ENCODE results near the gene PLXND1.
"Not testable (repeated sequence)": the region's sequence is repeated elsewhere in the genome, so short reads cannot be mapped to it uniquely, and the experiment has no call there.

Gene PLXND1

DNA sequence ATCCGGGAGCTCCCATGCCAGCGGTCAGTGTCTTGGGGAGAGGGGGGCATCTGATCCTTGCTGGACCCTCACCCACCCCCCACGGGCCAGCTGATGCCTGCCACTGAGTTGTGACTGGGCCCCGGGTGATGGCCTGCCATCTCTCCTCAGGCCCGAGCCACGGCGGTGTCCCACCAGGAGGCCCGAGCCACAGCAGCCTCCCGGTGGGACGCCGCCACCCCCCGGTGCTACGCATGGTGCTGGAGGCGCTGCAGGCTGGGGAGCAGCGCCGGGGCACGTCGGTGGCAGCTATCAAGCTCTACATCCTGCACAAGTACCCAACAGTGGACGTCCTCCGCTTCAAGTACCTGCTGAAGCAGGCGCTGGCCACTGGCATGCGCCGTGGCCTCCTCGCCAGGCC is 59.2 kb downstream of the PLXND1 start:
- no peak for DNase-seq

DNA sequence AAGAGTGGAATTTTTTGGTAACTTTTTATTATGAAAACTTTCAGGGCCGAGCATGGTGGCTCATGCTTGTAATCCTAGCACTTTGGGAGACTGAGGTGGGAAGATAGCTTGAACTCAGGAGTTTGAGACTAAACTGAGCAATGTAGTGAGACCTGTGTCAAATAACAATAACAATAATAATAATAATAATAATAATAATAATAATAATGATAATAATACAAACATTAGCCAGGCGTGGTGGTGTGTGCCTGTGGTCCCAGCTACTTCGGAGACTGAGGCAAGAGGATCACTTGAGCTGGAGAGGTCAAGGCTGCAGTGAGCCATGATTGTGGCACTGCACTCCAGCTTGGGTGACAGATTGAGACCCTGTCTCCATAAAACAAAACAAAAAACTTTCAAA is 60.5 kb downstream of the PLXND1 start:
- not testable (repeated sequence) for DNase-seq

DNA sequence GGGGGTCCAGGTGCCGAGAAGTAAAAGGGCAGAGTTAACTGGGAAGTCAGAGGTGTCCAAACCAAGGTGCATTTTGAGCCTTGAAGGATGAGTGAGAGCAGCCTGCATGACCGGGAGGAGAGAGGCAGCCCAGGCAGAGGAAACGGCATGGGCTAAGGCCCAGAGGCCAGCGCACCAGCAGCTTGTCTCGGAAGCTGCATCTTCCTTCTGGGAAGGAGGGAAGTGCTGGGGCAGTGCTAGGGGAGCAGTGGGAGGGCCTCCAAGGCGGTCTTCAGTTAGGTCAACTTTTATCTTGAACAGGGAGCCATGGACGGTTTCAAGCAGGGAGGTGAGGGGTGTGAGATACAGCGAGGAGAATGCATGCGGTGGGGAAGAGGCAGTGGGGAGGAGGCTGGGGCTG is 62.5 kb downstream of the PLXND1 start:
- DNase-seq: no peak

DNA sequence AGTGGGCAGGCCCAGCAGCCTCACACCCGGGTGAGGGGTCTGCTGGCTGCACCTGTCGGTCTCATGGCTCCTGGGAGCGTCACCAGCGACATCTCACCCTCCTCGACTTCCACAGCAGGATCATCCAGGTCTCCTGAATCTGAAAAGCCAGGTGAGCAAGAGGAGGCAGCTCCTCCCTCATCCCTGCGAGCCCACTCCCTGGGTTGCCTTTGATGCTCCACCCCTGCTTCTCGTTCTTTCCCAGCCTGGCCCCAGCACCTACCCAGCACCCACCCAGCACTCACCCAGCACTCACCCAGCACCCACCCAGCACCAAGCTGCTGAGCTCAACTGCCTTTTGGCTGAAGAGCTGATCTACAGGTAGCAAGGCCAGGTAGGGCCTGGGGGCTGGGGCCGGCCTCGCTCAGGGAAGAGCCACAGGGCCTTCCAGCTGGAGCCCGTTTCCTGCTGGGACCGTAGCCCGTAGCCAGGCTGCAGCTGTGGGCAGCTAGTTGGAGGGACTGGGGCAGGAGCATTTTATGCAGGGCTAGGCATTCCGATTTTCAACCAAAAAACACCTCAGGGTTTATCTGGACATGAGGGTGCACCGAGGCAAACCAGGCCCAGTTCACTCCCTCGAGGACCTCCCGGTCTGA is 63.2 kb downstream of the PLXND1 start, which contains the start of gene H1-8:
TSS of gene H1-8 (plus strand) at position 20 of the 635 bp plus-strand sequence. CDS start at position 64, 44 bp downstream.
- DNase-seq: no peak

DNA sequence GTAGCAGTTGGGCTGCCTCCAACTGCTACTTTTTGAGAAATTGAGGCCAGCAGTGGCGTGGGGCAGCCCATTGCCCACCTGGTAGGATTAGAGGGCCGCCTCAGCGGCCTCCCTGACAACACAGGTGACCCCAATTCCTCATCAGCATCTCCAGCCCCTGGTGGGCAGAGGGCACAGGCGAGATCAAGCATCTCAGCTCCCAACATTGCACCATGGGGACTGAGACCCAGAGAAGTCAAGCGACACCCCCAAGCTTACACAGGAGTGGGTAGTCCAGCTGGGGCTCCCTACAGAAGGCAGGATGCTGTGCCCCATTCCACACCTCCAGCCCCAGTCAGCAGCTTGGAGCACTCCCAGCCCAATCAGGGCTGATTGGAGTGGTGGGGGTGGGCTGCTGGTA is 63.7 kb downstream of the PLXND1 start:
- DNase-seq: no peak

DNA sequence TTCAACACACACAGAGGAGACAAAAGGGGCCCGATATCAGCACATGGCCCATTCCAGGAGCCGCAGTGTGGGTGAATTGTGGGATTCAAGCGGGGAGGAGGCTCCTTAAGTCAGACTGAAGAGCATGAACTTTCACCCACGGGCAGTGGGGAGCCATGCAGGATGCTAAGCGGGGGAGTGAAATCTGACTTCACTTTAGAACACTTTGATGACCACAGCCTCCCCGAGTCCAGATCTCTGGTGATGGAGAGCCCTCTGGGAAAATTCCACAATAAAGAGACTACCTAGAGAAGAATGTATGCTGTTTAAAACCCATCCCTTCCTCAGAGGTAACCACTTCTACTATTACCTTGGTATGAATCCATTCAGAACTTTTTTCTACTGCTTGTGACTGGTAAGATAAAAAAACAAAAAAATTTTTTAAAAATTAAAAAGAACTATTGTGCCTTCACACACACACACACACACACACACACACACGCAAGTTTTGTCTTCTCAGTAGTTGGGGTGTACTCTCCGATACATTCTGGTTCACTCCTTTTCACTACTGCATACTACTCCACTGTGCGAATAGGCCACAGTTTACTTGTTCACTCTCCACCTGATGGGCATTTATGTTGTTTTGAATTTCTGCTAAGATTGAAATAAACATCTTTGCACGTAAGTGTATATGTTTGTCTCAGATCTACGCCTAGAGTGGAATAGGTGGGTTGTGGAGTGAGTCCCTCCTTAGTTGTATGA is 65.5 kb downstream of the PLXND1 start:
- DNase-seq: no peak

DNA sequence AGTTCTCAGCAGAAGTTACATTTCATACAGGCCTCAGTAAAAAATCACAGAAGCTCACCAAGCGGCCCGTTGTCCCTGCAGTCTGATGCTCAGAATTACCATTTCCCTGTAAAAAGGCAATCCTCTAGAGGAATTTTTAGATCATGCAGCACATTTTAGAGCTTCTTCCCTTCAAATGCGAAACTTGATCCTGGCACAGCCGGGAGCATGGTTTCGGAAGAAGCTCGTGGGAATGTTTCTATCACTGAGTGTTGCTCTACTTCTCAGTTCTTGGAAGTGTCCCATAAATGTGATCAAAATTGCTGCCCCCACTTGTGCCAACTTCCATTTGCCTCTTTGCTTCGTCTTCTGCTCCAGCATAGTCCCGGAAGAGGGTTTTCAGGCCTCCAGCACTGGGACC is 67.3 kb downstream of the PLXND1 start:
- no peak for DNase-seq

DNA sequence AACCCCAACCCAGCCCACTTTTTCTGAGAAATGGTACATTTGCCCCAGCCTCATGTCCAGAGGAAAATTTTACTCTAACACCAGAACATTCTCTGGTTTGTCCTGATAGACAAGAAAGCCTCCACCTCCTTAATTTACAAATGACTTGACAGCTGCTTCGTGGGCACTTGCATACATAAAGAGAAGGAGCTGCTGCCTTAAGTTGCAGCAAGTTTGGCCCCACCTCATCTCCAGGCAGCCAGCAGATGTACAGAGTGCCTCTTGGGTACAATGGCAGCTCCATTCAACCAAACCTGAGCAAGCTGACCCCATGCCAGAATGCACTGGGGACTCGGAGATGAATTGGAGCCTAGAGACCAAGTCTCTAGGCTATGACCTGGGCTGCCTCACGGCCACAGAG is 69.7 kb downstream of the PLXND1 start:
- DNase-seq: no peak

DNA sequence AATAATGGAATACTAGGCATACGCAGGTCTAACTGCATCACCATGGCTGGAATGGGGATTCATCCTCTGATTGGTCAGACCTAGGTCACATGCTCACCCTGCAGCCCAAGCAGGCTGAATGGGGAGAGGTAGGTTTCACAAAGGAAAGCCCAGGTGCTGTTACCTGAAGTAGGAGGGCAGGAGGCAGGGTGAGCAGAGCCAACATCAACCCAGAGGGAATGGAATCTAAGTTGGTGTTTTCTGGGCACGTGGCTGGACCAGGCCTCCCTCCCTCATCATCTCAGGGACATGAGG is 70.2 kb downstream of the PLXND1 start:
- no peak for DNase-seq

DNA sequence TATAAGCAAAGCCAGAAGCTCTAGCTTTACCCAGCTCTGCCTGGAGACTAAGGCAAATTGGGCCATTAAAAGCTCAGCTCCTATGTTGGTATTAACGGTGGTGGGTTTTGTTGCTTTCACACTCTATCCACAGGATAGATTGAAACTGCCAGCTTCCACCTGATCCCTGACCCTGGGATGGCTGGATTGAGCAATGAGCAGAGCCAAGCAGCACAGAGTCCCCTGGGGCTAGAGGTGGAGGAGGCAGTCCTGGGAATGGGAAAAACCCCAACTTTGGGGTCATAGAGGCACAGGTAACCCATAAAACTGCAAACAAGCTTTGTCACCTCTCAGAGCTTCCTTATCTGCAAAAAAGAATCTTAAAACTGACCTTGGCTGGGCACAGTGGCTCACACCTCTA is 71.4 kb downstream of the PLXND1 start:
- no peak for DNase-seq

DNA sequence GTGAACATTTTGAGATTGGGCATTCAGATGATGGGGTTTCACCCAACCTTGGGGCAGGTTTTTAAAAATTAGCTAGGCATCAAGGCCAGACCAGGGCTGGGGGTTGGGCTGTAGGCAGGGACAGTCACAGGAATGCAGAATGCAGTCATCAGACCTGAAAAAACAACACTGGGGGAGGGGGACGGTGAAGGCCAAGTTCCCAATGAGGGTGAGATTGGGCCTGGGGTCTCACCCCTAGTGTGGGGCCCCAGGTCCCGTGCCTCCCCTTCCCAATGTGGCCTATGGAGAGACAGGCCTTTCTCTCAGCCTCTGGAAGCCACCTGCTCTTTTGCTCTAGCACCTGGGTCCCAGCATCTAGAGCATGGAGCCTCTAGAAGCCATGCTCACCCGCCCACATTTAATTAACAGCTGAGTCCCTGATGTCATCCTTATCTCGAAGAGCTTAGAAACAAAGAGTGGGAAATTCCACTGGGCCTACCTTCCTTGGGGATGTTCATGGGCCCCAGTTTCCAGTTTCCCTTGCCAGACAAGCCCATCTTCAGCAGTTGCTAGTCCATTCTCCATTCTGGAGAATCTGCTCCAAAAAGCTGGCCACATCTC is 71.9 kb downstream of the PLXND1 start:
- no peak for DNase-seq

DNA sequence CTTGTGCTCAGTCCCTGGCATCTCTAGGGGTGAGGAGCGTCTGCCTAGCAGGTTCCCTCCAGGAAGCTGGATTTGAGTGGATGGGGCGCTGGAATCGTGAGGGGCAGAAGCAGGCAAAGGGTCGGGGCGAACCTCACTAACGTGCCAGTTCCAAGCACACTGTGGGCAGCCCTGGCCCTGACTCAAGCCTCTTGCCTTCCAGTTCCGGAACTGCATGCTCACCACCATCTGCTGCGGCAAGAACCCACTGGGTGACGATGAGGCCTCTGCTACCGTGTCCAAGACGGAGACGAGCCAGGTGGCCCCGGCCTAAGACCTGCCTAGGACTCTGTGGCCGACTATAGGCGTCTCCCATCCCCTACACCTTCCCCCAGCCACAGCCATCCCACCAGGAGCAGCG is 73.1 kb downstream of the PLXND1 start:
- no peak for DNase-seq

DNA sequence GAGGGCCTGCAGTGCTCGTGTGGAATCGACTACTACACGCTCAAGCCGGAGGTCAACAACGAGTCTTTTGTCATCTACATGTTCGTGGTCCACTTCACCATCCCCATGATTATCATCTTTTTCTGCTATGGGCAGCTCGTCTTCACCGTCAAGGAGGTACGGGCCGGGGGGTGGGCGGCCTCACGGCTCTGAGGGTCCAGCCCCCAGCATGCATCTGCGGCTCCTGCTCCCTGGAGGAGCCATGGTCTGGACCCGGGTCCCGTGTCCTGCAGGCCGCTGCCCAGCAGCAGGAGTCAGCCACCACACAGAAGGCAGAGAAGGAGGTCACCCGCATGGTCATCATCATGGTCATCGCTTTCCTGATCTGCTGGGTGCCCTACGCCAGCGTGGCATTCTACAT is 74.2 kb downstream of the PLXND1 start:
- DNase-seq: no peak

DNA sequence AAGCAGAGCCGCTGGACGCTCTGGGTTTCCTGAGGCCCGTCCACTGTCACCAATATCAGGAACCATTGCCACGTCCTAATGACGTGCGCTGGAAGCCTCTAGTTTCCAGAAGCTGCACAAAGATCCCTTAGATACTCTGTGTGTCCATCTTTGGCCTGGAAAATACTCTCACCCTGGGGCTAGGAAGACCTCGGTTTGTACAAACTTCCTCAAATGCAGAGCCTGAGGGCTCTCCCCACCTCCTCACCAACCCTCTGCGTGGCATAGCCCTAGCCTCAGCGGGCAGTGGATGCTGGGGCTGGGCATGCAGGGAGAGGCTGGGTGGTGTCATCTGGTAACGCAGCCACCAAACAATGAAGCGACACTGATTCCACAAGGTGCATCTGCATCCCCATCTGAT is 74.8 kb downstream of the PLXND1 start:
- DNase-seq: no peak

DNA sequence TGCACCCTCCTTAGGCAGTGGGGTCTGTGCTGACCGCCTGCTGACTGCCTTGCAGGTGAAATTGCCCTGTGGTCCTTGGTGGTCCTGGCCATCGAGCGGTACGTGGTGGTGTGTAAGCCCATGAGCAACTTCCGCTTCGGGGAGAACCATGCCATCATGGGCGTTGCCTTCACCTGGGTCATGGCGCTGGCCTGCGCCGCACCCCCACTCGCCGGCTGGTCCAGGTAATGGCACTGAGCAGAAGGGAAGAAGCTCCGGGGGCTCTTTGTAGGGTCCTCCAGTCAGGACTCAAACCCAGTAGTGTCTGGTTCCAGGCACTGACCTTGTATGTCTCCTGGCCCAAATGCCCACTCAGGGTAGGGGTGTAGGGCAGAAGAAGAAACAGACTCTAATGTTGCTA is 75.7 kb downstream of the PLXND1 start:
- no peak for DNase-seq

DNA sequence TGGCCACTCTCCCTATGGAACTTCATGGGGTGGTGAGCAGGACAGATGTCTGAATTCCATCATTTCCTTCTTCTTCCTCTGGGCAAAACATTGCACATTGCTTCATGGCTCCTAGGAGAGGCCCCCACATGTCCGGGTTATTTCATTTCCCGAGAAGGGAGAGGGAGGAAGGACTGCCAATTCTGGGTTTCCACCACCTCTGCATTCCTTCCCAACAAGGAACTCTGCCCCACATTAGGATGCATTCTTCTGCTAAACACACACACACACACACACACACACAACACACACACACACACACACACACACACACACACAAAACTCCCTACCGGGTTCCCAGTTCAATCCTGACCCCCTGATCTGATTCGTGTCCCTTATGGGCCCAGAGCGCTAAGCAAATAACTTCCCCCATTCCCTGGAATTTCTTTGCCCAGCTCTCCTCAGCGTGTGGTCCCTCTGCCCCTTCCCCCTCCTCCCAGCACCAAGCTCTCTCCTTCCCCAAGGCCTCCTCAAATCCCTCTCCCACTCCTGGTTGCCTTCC is 76.2 kb downstream of the PLXND1 start:
- no peak for DNase-seq

DNA sequence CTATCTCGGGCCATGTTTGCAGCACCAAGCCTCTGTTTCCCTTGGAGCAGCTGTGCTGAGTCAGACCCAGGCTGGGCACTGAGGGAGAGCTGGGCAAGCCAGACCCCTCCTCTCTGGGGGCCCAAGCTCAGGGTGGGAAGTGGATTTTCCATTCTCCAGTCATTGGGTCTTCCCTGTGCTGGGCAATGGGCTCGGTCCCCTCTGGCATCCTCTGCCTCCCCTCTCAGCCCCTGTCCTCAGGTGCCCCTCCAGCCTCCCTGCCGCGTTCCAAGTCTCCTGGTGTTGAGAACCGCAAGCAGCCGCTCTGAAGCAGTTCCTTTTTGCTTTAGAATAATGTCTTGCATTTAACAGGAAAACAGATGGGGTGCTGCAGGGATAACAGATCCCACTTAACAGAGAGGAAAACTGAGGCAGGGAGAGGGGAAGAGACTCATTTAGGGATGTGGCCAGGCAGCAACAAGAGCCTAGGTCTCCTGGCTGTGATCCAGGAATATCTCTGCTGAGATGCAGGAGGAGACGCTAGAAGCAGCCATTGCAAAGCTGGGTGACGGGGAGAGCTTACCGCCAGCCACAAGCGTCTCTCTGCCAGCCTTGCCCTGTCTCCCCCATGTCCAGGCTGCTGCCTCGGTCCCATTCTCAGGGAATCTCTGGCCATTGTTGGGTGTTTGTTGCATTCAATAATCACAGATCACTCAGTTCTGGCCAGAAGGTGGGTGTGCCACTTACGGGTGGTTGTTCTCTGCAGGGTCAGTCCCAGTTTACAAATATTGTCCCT is 76.9 kb downstream of the PLXND1 start:
- DNase-seq: no peak

DNA sequence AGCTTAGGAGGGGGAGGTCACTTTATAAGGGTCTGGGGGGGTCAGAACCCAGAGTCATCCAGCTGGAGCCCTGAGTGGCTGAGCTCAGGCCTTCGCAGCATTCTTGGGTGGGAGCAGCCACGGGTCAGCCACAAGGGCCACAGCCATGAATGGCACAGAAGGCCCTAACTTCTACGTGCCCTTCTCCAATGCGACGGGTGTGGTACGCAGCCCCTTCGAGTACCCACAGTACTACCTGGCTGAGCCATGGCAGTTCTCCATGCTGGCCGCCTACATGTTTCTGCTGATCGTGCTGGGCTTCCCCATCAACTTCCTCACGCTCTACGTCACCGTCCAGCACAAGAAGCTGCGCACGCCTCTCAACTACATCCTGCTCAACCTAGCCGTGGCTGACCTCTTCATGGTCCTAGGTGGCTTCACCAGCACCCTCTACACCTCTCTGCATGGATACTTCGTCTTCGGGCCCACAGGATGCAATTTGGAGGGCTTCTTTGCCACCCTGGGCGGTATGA is 77.8 kb downstream of the PLXND1 start, which contains the start of gene RHO:
TSS of gene RHO (plus strand) at position 51 of the 512 bp plus-strand sequence. CDS start at position 146, 95 bp downstream.
- no peak for DNase-seq

DNA sequence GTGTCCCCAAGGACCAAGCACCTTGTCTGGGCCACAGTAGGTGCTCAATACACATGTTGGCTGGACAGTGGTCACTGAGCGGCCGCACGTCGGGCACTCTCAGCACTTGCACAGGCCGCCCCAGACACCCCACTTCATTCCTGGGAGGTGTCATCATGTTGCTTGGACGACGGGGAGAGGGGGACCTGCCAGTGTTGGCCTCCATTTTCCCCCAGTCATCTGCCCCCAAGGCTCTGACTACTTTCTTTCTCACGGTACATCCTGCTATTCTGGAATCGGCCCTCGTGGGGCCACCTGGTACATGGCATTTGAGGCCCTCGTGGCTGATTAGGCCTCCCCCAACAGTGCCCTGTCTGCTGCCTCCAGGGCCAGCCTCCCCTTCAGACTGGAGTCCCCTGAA is 79.2 kb downstream of the PLXND1 start:
- no peak for DNase-seq

DNA sequence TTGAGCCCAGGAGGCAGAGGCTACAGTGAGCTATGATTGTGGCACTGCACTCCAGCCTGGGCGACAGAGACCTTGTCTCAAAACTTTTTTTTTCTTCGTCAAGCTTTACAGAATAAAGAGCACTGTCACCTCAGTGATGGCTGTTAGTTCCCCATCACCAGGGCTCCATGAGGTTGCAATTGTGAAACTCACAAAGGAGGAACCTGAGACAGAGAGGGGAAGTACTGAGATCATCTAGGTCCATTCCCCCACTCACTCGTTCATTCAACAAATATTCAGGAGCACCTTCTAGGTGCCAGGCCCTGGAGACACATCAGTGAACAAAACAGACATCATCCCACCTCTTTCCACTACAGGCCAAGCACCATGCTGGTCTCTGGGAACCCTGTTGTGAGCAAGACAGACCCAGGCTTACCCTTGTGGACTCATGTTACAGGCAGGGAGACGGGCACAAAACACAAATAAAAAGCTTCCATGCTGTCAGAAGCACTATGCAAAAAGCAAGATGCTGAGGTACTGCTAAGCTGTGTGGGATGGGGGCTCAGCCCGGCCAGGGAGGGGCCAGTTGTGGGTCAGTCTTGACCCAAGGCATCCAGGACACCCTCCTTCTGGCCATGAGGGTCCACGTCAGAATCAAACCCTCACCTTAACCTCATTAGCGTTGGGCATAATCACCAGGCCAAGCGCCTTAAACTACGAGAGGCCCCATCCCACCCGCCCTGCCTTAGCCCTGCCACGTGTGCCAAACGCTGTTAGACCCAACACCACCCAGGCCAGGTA is 80.2 kb downstream of the PLXND1 start:
- no peak for DNase-seq

DNA sequence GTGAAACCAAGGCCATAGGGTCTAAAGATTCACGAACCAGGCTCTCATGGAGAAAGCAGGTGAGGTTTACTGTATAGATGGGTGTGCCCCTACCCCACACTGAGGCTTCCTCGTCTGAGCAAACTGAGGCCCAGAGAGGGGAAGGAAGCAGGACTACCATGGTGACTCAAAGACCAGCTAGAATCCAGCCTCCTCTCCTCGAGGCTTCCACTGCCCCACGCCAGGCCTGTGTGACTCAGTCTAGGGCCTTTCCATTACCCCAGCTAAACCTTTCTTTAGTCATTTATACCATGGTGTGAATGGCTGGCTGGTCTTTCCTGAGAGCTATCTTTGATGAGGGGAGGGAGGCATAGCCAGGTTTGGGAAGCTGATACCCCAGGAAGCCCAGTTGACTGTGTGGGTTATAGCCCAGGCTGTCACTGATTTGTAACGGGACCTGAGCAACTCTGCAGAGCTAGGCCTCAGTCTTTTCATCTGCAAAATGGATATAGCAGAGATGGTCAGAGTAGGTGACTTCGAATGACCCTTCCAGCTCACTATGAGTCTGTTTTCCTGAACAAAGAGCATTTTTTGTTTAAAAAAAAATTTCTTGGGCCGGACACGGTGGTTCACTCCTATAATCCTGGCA is 81.0 kb downstream of the PLXND1 start:
- DNase-seq: no peak

DNA sequence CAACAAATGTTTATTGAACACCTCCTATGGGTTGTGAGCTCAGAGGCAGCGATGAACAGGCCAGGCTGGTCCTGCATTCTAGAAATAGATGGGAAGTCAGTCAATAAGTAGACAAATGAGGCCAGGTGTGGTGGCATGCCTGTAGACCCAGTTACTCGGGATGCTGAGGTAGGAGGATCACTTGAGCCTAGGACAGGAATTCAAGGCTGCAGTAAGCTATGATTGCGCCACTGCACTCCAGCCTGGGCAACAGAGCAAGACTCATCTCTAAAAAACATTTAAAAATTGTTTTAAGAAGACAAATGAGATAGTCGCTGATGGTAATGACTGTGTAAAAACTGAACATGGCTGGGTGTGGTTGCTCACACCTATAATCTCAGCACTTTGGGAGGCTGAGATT is 82.4 kb downstream of the PLXND1 start:
- DNase-seq: no peak
